Measurements from ENCODE around the gene ASB15. TPM values are rescaled to one million over a fixed set of nuclear protein-coding genes. Genes with fewer than 3 reads are reported as not detected.

ASB15 gene
- total and polyA plus RNA-seq, 2 donors (not counting 3 experiments of a cell fraction or from before 2014, with no cell fraction given) = not detected

DNA sequence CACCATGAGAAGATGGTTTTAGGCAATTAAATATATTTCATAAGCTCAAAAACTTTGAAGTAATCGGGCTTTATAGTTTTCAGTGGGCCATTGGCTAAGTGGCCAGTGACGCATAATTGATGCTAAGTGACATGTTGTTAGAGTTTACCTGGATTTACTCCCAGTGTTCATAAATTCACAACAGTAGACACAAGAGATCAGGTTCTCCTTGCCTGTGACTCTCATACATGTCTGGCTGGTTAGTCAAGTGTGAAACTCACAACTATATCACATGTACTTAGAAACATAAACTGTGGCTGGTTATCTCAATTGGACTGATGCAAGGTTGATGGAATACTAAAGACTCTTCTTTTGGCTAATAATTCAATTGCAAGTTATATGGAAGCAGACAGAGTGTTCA, 26.2 kb downstream of the ASB15 start:
- ChIA-PET POLR2A (no interaction called here), CTCF (interaction anchor here (1.5 kb wide), 1 partner anchor 55 kb away, joined by 3 read pairs; no protein-coding TSS in a partner anchor)
- no peak overlapping the region for H3K9ac ChIP-seq (replicated peaks; ENCODE audit: extremely low read depth, insufficient read depth, low read length)
- H3K27me3 ChIP-seq (ENCODE audit: control insufficient read depth in 2 of 2, insufficient read depth in 2 of 2, low read length in 2 of 2) = no peaks in the 10 kb centered on the region
- H2AFZ ChIP-seq (ENCODE audit: low read depth, low read length) = no peak overlapping the region
- no peak overlapping the region for H3K4me2 ChIP-seq (ENCODE audit: insufficient read depth, low read length)
- no peaks in the 10 kb centered on the region for H3K9me3 ChIP-seq (replicated peaks; ENCODE audit: control insufficient read depth, insufficient read depth, low read length)
- FAIRE-seq (no peak), DNase-seq (ENCODE audit: low read depth, low spot score) (no peak)
- intact Hi-C loops (cut with micrococcal nuclease) = no loop called here
- dilution Hi-C loops (cut with MboI; ENCODE audit: extremely low pct_ligation_motif_present, low sequenced_read_pairs) = no loop called here
- no peaks in the 10 kb centered on the region for H4K20me1 ChIP-seq (replicated peaks; ENCODE audit: control insufficient read depth, extremely low read depth, insufficient read depth, low read length)
- no peak overlapping the region for H3K4me3 ChIP-seq (replicated peaks in 1 of 3; ENCODE audit: insufficient read depth in 1 of 3, low read depth in 1 of 3, low read length in 3 of 3)
- H3K4me1 ChIP-seq (ENCODE audit: control insufficient read depth, extremely low read depth, insufficient read depth, low read length) = peaks cover 3% of the 10 kb centered on the region
- TF ChIP-seq MYC (IDR thresholded peaks at IDR 0.05; ENCODE audit: low read depth, low read length) (no peak), FOS (IDR thresholded peaks at IDR 0.05; ENCODE audit: borderline replicate concordance, insufficient read depth, low read length) (no peak), POLR2A (IDR thresholded peaks at IDR 0.05; ENCODE audit: low read depth, low read length) (no peak), POLR2AphosphoS5 (IDR thresholded peaks at IDR 0.05; ENCODE audit: insufficient read depth, low read depth, low read length) (no peak), JUN (IDR thresholded peaks at IDR 0.05; ENCODE audit: borderline replicate concordance, insufficient read depth, insufficient read length, low read depth) (no peak), GATA2 (IDR thresholded peaks at IDR 0.05; ENCODE audit: insufficient read depth, insufficient read length, low read depth, low read length) (no peak), EZH2 (IDR thresholded peaks at IDR 0.05; ENCODE audit: borderline replicate concordance, low read depth, low read length, severe bottlenecking) (no peak)
- TF ChIP-seq, protein P1, sequence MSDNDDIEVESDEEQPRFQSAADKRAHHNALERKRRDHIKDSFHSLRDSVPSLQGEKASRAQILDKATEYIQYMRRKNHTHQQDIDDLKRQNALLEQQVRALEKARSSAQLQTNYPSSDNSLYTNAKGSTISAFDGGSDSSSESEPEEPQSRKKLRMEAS (IDR thresholded peaks at IDR 0.05; ENCODE audit: insufficient read depth, insufficient read length) = no peak
- TF ChIP-seq, protein P2, sequence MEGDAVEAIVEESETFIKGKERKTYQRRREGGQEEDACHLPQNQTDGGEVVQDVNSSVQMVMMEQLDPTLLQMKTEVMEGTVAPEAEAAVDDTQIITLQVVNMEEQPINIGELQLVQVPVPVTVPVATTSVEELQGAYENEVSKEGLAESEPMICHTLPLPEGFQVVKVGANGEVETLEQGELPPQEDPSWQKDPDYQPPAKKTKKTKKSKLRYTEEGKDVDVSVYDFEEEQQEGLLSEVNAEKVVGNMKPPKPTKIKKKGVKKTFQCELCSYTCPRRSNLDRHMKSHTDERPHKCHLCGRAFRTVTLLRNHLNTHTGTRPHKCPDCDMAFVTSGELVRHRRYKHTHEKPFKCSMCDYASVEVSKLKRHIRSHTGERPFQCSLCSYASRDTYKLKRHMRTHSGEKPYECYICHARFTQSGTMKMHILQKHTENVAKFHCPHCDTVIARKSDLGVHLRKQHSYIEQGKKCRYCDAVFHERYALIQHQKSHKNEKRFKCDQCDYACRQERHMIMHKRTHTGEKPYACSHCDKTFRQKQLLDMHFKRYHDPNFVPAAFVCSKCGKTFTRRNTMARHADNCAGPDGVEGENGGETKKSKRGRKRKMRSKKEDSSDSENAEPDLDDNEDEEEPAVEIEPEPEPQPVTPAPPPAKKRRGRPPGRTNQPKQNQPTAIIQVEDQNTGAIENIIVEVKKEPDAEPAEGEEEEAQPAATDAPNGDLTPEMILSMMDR (IDR thresholded peaks at IDR 0.05; ENCODE audit: extremely low read depth in 1 of 2, insufficient read depth in 1 of 2, low read depth in 1 of 2, low read length in 2 of 2) = no peak
- no TSS peak for BruUV-seq (replicated peaks)
- H3K9me1 ChIP-seq (replicated peaks; ENCODE audit: control insufficient read depth, extremely low read depth, insufficient read depth, low read length) = no peaks in the 10 kb centered on the region
- H3K27ac ChIP-seq (ENCODE audit: insufficient read depth, low read depth, low read length) = no peak overlapping the region
- no peaks in the 10 kb centered on the region for H3K36me3 ChIP-seq (ENCODE audit: control insufficient read depth in 2 of 2, extremely low read depth in 1 of 2, insufficient read depth in 2 of 2, low read length in 2 of 2)
- no peaks in the 10 kb centered on the region for H3K79me2 ChIP-seq (ENCODE audit: control insufficient read depth, insufficient read depth, low read length)

Data from endothelial cell of umbilical vein (primary cell).